22Rv1 (cell line): ENCODE data around the gene SENP6.

Source experiments
- H3K27ac ChIP-seq: fragments of 450-650 bp; 2 replicates; pipeline ENCODE4 v1.5.1; 2017
- CTCF ChIP-seq: fragments of 450-650 bp; IDR thresholded peaks from 2 replicates; pipeline ENCODE4 v1.5.1; 2017; ENCODE audit warnings: mild to moderate bottlenecking
- ZFX ChIP-seq: fragments of 450-650 bp; IDR thresholded peaks from 2 replicates; pipeline ENCODE4 v1.6.1; 2017; ENCODE audit warnings: antibody characterized with exemption, borderline replicate concordance

Gene SENP6

GRCh38 chr6:75761489-75761888 is 159.8 kb downstream of the SENP6 start:
- TF ChIP-seq CTCF (no peak), ZFX (no peak)

GRCh38 chr6:75762063-75762462 is 160.4 kb downstream of the SENP6 start:
- no peak overlapping the region for H3K27ac ChIP-seq
- no peak for TF ChIP-seq CTCF
- no peak for TF ChIP-seq ZFX

More at GRCh38 chr6:75761489-75761888, 159.8 kb downstream of the SENP6 start:
- H3K27ac ChIP-seq, result no peak overlapping the region

GRCh38 chr6:75766387-75766786 is 164.7 kb downstream of the SENP6 start:
- TF ChIP-seq ZFX (no peak), CTCF (no peak)
- H3K27ac ChIP-seq, result no peak overlapping the region
